KOPT-K1 (cell line): Measurements from ENCODE around the gene PAPLN.

ENCODE experiments used
- H3K27ac ChIP-seq: fragments of 200-600 bp; sonication (generic); 2 replicates; pipeline ENCODE4 v1.5.1; 2016; ENCODE audit warnings: antibody characterized with exemption, mild to moderate bottlenecking, low read depth, low read length; ENCODE audit not compliant: poor library complexity, severe bottlenecking
- H3K36me3 ChIP-seq: fragments of 200-600 bp; sonication (generic); 2 replicates; pipeline ENCODE4 v1.5.1; 2017; ENCODE audit warnings: antibody characterized with exemption, mild to moderate bottlenecking, low read length, moderate library complexity; ENCODE audit not compliant: insufficient read depth
- H3K9me3 ChIP-seq: fragments of 200-600 bp; sonication (generic); 2 replicates; pipeline ENCODE4 v1.5.1; 2017; ENCODE audit warnings: antibody characterized with exemption, low read length, mild to moderate bottlenecking; ENCODE audit not compliant: insufficient read depth, poor library complexity, severe bottlenecking

The PAPLN gene

GRCh38 chr14:73220061-73220460 is 17.2 kb upstream of the PAPLN start:
- no peak overlapping the region for H3K27ac ChIP-seq
- no peaks in the 10 kb centered on the region for H3K9me3 ChIP-seq
- peaks cover 50% of the 10 kb centered on the region for H3K36me3 ChIP-seq

GRCh38 chr14:73220634-73221033 is 16.7 kb upstream of the PAPLN start:
- H3K9me3 ChIP-seq: no peaks in the 10 kb centered on the region
- peaks cover 50% of the 10 kb centered on the region for H3K36me3 ChIP-seq

DNA sequence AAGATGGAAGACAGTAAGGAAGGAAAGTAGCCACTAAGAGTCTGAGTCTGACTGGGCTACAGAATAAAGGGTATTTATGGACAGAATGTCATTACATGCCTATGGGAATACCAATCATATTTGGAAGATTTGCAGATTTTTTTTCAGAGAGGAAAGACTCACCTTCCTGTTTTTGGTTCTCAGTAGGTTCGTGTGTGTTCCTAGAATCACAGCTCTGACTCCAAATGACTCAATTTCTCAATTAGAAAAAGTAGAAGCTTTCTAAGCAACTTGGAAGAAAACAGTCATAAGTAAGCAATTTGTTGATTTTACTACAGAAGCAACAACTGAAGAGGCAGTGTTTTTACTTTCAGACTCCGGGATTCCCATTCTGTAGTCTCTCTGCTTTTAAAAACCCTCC is 15.4 kb upstream of the PAPLN start:
- Histone ChIP-seq H3K27ac (no peak overlapping the region), H3K9me3 (no peaks in the 10 kb centered on the region), H3K36me3 (peaks cover 48% of the 10 kb centered on the region)

More at GRCh38 chr14:73220634-73221033, 16.7 kb upstream of the PAPLN start:
- H3K27ac ChIP-seq: no peak overlapping the region

DNA sequence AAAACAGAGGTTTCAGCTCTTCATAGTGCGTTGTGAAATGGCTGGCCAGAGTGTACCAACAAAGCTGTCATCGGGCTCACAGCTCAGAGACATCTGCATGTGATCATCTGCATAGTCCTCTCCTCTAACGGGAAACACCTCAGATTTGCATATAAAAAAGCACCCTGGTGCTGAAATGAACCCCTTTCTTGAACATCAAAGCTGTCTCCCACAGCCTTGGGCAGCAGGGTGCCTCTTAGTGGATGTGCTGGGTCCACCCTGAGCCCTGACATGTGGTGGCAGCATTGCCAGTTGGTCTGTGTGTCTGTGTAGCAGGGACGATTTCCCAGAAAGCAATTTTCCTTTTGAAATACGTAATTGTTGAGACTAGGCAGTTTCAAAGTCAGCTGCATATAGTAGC is 14.3 kb upstream of the PAPLN start:
- peaks cover 38% of the 10 kb centered on the region for H3K36me3 ChIP-seq

DNA sequence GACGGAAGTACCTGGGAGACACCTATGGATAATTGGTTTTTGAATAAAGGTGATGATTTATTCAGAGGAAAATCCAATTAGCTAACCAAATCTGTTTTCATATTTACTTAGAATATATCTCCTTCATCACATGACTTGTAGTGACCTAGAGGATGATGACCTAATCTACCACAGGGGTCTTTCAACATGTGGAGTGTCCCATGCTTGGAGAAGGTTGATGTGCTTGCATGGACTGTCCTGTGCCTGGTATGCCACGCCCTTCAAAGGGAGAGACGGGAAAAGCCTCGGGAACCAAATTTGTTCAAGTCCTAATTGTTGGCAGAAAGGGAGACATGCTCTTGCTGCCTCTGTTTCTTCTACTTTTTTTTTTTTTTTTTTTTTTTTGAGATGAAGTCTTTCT is 11.8 kb upstream of the PAPLN start:
- no peaks in the 10 kb centered on the region for H3K9me3 ChIP-seq
- H3K36me3 ChIP-seq: peaks cover 14% of the 10 kb centered on the region
- no peak overlapping the region for H3K27ac ChIP-seq

More for the DNA sequence above, 14.3 kb upstream of the PAPLN start:
- Histone ChIP-seq H3K9me3 (no peaks in the 10 kb centered on the region), H3K27ac (no peak overlapping the region)

GRCh38 chr14:73227812-73228781 is 9.2 kb upstream of the PAPLN start:
- Histone ChIP-seq H3K27ac (no peak overlapping the region), H3K9me3 (no peaks in the 10 kb centered on the region), H3K36me3 (no peaks in the 10 kb centered on the region; the same call in 1 of the 2 replicates)

DNA sequence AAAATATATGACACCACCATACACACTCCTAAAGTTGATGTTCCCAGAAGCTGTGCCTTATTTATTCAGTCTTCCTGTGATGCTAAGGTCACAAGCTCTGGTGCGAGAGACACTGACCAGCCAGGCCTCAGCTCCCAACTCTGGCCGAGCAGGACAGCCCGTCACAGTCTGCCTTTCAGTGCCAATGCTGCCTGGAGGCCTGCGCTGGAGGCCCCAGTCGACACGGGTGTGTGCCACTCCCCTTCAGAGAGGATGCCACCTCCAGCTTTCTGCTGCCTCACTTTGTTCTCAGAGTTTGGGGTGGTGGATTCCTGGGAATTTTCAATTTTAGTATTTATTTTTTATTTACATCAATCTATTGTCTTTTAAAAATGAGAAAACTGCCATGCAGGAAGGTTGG is 7.3 kb upstream of the PAPLN start:
- no peaks in the 10 kb centered on the region for H3K9me3 ChIP-seq
- H3K27ac ChIP-seq: no peak overlapping the region
- no peaks in the 10 kb centered on the region; the same call in 1 of the 2 replicates for H3K36me3 ChIP-seq

GRCh38 chr14:73231981-73232851 is 5.1 kb upstream of the PAPLN start:
- no peaks in the 10 kb centered on the region for H3K36me3 ChIP-seq
- no peaks in the 10 kb centered on the region for H3K9me3 ChIP-seq
- no peak overlapping the region for H3K27ac ChIP-seq

DNA sequence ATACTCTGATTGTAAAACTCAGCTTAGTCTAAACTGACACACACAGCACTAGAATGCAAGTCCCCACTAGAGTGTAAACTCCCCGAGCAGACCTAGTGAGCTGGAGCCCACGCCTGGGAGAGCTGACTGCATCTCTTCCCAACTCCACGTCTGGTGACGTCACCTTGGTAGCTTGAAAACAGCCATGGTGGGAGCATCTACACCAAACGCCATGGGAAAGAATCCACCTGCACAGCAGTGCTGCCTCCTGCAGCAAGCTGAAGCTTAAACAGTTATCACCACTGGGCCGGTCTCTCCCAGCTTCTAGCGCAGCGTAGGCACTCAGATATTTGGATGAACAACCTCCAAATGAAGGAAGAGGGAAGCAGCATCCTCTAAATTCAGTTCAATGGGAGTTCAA is 4.3 kb upstream of the PAPLN start:
- Histone ChIP-seq H3K27ac (no peak overlapping the region), H3K9me3 (no peaks in the 10 kb centered on the region), H3K36me3 (no peaks in the 10 kb centered on the region)

DNA sequence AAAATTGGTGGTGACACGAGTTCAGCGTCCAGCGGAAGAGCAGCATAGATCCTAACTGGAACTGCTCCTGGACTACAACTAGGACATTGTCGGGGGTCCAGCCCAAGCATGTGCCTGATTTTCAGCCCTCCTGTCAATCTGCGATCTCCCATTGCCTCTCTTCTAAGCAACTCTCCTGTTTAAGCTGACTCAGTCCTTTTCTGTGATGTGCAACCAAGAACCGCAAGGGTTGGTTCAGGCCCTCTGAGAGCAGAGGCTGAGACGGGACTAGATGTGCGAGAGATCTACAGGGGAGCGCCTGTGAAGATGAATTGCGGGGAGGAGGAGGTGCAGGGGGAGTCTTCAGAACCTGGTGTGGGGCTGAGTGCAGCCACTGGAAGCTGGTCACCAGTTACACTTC is 3.7 kb upstream of the PAPLN start:
- H3K36me3 ChIP-seq: no peaks in the 10 kb centered on the region
- H3K27ac ChIP-seq: no peak overlapping the region
- H3K9me3 ChIP-seq: no peaks in the 10 kb centered on the region

DNA sequence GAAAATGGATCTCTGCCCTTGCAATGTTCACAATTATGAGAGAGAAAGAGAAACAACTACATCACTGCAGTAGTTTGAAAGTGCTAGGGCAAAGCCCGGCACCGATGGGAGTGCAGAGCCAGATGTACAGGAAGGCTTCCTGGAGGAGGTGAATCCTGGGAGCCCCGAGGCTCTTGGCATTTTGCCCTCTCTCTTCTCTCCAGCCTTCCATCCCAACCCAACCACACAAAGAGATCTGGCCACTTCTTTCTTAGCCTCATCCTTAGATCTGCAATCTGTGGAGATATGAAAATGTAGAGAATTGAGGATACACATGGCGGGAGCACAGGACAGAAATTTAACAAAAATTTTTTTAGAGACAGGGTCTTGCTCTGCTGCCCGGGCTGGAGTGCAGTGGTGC is 3.3 kb upstream of the PAPLN start:
- no peaks in the 10 kb centered on the region for H3K9me3 ChIP-seq
- no peaks in the 10 kb centered on the region for H3K36me3 ChIP-seq
- no peak overlapping the region for H3K27ac ChIP-seq

DNA sequence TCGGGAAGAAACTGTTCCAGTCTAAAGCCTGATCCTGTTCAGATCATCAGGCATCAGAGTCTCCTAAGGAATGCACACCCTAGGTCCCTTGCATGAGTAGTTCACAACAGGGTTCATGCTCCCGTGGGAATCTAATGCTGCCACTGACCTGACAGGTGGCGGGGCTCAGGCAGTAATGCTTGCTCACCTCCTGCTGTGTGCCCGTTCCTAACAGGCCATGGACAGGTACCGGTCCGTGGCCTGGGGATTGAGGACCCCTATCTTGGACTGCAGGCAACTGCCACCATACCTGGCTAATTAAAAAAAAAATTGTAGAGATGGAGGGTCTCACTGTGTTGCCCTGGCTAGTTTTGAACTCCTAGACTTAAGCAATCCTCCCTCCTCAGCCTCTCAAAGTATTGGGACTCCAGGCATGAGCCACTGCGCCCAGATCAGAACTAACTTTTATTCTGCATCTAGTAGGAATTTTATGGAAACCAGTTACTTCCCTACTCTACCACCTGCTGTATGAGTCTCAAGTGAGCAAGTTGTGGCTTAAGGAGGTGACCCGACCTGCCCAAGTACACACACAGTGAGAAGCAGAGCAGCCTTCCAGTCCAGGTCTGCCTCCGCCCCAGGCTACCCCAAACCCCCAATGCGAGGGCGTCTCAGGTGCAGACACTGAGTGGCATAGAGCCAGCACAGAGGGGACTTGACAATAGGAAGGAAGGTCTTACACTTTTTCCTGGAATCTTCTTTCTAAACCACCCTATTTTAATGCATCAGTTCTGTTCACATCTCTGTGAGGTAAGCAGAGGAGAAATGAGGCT is 2.5 kb upstream of the PAPLN start:
- Histone ChIP-seq H3K36me3 (no peaks in the 10 kb centered on the region), H3K27ac (no peak overlapping the region), H3K9me3 (no peaks in the 10 kb centered on the region)

DNA sequence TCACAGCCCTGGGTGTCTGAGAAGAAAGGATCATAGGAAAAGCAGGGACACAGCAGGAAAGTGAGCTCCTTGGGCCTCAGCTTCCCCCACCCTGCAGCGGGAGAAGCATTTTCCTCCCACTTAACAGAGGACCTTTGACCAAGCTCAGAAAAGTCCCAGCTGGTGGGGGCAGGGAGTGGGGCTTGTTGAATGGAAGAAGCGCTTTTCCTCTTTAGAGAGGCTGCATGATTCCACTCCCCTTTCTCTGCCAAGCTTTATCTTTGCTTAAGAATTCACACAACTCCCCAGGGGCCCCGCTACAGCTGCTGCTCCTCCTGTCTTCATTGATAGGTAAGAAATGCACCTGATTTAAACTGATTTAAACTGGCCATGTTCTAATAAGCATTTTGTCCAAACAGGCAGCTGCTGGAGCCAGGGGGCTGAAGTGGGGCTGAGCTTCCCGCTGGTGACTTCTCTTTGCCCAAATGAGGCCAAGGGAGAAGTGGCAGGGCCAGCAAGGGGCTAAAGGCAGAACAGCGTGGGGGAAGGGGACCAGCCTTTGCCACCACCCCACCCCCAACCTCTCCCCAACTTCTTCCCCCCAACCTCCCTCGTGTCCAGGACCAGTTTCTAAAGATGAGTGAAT is 1.7 kb upstream of the PAPLN start:
- Histone ChIP-seq H3K27ac (no peak overlapping the region), H3K36me3 (no peaks in the 10 kb centered on the region), H3K9me3 (no peaks in the 10 kb centered on the region)

- Histone ChIP-seq H3K27ac (no peak overlapping the region), H3K9me3 (no peaks in the 10 kb centered on the region)
Measured at GRCh38 chr14:73236157-73236556, 1.1 kb upstream of the PAPLN start.

More at GRCh38 chr14:73236157-73236556, 1.1 kb upstream of the PAPLN start:
- no peaks in the 10 kb centered on the region for H3K36me3 ChIP-seq
